ENCODE measurements around the gene VPS51. TPM values are rescaled to one million over a fixed set of nuclear protein-coding genes. Genes with fewer than 3 reads are reported as not detected.

The VPS51 gene
- total and polyA plus RNA-seq, 2 of the 13 experiments (the other 11 are each of a cell fraction or from before 2014, with no cell fraction given) = 76.3 to 90.6 TPM

DNA sequence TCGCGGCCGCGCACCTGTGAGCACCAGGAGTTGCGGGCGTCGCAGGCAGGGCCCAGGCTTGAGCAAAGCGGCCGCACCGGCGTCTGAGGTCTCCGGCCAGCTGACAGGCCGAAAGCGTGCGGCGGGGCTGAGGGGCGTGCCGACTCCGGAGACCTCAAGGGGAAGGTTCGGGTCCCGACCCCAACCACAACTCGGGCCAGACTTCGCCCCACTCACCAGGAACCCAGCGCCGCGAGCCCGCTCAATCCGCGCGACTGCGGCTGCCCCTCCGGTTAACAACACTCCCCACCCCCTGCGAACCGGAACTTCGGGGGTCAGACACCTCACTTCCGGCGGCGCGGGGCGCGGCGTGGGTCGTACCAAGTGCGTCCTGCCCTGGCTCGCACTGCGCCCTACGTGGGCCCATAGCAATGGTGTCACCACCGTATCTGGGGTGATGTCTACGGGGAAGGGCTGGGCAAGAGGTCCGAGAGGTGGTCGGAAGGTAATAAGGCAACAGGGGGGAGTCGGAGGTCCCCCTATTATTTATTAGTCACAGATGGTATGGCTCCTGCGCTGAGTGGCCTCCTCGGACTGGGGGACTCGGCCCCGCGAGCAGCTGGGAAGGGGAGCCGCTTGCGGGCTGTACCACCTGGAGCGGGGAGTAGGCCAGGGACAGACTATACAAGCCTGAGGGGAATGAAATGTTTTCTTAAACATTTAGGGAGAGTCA is 38.4 kb downstream of the VPS51 start, which contains the start of gene SYVN1 (continued):
- TF ChIP-seq CEBPZ (IDR thresholded peaks at IDR 0.05; ENCODE audit: low read length) (no peak), ZNF777 (CRISPR knock-in tag; IDR thresholded peaks at IDR 0.05) (peak; percentile 26; the same call in 1 of the 2 replicates), BHLHE40 (IDR thresholded peaks at IDR 0.05; ENCODE audit: low read length) (peak; percentile 90), ZNF136 (CRISPR knock-in tag; IDR thresholded peaks at IDR 0.05; ENCODE audit: low read depth) (peak; percentile 92), RBM22 (optimal IDR thresholded peaks at IDR 0.05; ENCODE audit: low read length) (no peak), ZNF703 (CRISPR knock-in tag; IDR thresholded peaks at IDR 0.05; ENCODE audit: borderline replicate concordance) (no peak), CBX1 (IDR thresholded peaks at IDR 0.05; ENCODE audit: low read depth) (no peak), RAD21 (CRISPR knock-in tag; IDR thresholded peaks at IDR 0.05) (0 out of 2 replicates have a peak, but pooled peaks have one; percentile 18), ZNF780A (CRISPR knock-in tag; IDR thresholded peaks at IDR 0.05) (0 out of 2 replicates have a peak, but pooled peaks have one; percentile 11), ZNF766 (CRISPR knock-in tag; IDR thresholded peaks at IDR 0.05; ENCODE audit: borderline replicate concordance) (peak; percentile 72; the same call in 1 of the 2 replicates), ZNF619 (CRISPR knock-in tag; IDR thresholded peaks at IDR 0.05) (peak; percentile 35; the same call in 1 of the 2 replicates), ZNF501 (CRISPR knock-in tag; IDR thresholded peaks at IDR 0.05) (peak; percentile 52; the same call in 1 of the 2 replicates), U2AF1 (optimal IDR thresholded peaks at IDR 0.05; ENCODE audit: low read depth, low read length) (no peak), TFE3 (CRISPR knock-in tag; IDR thresholded peaks at IDR 0.05) (peak; percentile 37; the same call in 1 of the 2 replicates), TOPORS (CRISPR knock-in tag; IDR thresholded peaks at IDR 0.05) (no peak), CREM (IDR thresholded peaks at IDR 0.05) (peak; percentile 80), CREM (CRISPR knock-in tag; IDR thresholded peaks at IDR 0.05) (no peak), POLR2AphosphoS5 (IDR thresholded peaks at IDR 0.05; ENCODE audit: low read depth, low read length) (peak; percentile 86), ZNF280B (CRISPR knock-in tag; IDR thresholded peaks at IDR 0.05; ENCODE audit: borderline replicate concordance) (no peak), MZF1 (CRISPR knock-in tag; IDR thresholded peaks at IDR 0.05; ENCODE audit: borderline replicate concordance) (no peak), CCAR2 (optimal IDR thresholded peaks at IDR 0.05; ENCODE audit: low read depth, low read length) (no peak), SMAD9 (CRISPR knock-in tag; IDR thresholded peaks at IDR 0.05) (peak; percentile 88; the same call in 1 of the 2 replicates), HDAC2 (CRISPR knock-in tag; IDR thresholded peaks at IDR 0.05) (peak; percentile 49; the same call in 1 of the 2 replicates)
- TF ChIP-seq, protein P1, sequence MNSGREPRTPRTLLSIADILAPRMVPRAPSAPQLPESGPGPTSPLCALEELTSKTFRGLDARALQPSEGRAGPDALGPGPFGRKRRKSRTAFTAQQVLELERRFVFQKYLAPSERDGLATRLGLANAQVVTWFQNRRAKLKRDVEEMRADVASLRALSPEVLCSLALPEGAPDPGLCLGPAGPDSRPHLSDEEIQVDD (CRISPR knock-in tag; IDR thresholded peaks at IDR 0.05; ENCODE audit: borderline replicate concordance) = no peak
